Epidermal melanocyte (primary cell): ENCODE results near the gene CACNG4.

ENCODE experiments used
- DNase-seq: peaks from one replicate; pipeline ENCODE4 v3.0.0; 2011; ENCODE audit warnings: low spot score; ENCODE audit not compliant: insufficient read length

CACNG4 gene

DNA sequence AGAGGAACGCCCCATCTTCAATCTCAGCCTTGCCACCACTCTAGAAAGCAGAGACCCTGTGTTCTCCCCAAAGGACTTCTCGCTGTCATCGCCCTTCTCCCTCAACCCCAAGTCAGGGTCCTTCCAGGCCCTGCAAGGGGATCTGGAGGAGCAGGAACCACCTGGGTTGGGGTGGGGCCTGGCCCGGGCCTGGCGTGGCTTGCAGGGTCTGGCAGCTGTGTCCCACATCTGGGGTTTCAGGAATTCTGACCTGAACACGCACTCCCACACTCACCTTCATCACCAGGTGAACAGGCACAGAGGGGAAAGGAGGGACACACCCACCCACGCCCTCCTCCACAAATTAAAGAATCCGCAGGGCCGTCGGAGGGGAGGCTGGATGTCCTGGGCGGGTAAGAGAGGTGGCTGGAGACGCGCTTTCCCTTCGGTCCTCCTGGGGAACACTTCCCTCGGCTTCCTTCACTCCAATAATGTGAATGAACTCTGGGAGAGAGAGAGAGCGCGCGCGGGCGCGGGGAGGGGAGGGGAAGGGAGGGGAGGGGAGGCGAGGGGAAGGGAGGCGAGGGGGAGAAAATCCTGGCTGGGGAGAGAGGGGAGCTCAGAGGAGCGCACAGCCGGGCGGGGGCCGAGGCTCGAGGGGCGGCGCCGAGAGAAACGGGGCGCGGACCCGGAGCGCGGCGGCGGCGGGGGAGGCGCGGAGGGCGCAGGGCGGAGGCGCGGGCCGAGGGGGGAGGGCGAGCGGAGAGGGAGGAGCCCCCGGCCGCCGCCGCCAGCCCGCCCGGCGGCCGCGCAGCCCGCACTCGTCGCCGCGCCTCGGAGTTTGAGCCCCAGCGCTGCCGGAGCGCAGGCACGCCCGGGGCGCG lies at the start of gene CACNG4:
TSS of gene CACNG4 (plus strand) at position 799 of the 863 bp plus-strand sequence. CDS start 205 bp downstream, outside the sequence.
- DNase-seq: no peak

DNA sequence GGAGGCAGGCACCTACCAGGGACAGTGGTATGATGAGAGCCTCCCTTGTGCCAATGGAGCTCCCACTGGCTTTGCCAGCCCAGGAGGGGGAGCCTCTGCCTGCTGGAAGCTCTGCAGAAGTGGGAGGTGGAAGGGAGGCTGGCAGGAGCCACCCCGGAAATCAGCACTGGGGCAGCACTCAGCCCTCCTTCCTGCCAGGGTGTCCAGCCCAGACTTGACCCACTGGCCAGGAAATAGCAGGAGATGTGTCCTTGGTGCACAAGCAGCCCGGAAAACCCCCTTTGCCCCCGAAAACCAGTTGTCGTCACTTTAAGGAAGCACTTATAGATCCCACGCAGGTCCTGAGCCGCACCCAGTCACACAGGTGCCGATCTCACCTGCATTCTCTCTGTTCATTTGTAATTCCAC lies 49.3 kb upstream of the CACNG4 start:
- DNase-seq: no peak

DNA sequence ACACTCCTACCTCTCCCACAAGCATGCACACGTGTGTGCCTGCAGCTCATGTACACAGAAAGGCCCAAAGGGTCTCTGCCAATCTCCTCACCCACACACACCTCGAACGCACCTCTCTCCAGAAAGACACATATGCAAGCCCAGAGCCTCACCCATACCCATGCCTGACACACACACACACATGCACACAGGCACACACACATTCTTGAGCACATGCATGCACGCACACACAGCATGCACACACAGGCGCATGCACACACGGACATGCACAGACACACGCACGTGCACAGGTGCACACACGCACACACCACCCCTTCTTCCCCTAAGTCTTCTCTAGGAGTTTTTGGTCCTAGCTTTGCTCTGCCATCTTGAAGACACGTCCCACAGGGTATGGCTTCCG lies 48.7 kb upstream of the CACNG4 start:
- no peak for DNase-seq

DNA sequence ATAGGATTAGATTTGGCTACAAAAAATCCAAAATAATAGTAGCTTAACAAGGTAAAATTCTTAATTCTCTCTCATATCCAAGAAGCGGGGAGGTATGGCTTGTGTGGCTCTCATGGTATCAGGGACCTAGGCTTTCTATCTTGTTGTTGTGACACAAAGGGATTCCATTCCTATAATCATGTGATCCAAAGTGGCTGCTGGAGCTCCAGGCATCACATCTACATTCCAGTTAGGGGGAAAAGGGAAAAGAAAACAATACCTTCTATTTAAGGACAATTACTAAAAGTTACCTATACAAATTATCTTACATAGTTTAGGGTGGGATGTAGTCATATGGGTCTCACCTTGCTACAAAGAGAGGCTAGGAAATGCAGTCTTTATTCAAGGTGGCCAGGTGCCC lies 47.6 kb upstream of the CACNG4 start:
- no peak for DNase-seq

DNA sequence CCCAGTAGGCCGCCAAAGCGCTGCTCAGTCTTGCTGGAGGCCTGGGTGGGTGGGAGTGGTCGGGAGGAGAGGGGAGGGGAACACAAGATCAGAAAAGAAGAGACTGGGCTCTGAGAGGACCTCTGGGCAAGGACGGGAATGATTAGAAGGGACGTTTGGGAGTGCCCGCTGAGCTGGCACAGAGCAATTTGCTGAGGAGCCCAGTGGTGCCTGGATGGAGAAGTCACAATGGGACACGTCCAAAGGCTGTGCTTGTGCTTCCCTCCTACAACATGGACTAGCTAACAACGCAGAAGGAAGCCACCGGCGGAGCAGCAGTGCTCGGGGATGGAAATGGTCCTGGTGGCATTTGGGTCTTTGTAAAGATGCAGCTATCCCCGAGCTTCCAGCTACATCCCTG lies 45.6 kb upstream of the CACNG4 start:
- DNase-seq: no peak

DNA sequence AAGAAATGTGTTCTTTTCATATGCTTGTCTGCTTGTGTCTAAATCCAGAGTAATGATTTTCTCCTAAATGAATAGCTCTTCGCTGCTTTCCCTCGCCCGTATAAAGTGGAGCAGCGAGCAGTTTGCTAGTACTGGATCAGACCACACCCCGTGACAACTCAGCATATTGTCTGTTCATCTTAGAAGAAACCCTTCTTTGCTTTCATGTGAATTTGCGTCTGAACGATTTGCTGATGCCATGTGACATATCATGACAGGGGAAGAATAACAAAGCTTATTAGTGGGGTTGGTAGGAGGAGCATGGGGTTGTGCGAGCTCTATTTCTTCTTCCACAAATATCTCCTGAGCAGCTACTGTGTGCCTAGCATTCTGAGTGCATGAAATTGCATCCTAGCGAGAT lies 44.1 kb upstream of the CACNG4 start:
- DNase-seq: no peak

DNA sequence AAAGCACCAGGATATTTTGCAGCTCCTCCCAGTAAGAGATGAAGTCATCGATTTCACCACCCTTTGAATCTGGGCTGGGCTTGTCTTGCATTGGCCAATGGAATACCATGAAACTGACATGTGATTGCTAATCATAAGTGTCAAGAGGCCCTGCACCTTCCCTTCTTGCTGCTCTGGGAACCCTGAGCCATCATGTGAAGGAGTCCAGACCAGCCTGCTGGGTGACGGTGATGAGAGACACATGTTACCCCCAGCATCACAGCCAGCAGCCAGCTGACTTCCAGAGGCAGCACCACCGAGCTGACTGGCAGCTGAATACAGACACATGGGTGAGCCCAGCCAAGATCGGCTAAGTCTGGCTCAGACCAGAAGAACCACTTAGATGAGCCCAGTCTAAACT lies 43.6 kb upstream of the CACNG4 start:
- DNase-seq: no peak

DNA sequence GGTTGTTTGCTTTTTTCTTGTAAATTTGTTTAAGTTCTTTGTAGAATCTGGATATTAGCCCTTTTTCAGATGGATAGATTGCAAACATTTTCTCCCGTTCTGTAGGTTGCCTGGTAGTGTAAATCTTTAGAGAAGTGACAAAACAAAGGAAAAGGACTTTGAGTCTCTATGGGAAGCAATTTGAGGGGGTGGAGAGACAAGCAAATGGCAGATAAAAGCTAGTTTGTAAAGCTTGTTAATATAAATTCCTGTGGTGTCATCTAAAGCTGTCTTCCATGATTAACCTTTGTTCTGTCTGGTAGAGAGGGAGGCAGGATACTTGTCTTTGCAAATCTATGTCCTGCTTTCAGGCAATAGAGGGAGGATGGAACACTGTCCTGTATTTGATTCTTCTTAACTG lies 40.6 kb upstream of the CACNG4 start:
- no peak for DNase-seq

DNA sequence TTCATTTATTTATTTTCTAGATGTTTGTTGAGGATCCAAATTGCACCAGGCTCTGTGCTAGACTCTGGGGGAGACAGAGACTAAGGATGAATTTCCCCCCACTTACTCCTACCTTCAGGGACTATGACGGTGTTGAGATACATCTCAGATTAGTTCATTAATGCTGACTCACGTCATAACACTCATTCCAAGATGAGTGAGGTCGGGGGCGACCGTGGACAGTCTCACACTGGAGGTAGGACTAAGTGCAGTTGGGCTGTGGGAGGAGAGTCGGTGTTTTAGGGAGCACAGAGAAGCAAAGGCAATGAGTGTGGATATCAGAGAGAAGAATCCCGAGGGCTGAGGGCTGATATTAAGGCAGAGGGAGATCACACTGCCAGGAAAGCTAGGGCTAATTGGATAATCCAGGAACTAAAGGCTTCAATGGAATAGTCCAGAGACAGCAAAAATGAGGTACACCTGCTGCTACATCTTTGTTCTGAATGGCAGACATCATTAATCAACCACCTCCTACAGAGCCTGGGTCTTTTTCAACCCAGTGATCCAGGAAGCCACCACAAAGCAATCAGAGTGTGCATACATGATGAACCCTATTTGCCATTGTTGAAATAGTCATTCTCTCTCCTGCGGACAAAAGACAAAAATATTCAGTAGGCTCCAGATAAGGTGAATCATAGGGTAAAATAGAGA lies 38.6 kb upstream of the CACNG4 start:
- no peak for DNase-seq

DNA sequence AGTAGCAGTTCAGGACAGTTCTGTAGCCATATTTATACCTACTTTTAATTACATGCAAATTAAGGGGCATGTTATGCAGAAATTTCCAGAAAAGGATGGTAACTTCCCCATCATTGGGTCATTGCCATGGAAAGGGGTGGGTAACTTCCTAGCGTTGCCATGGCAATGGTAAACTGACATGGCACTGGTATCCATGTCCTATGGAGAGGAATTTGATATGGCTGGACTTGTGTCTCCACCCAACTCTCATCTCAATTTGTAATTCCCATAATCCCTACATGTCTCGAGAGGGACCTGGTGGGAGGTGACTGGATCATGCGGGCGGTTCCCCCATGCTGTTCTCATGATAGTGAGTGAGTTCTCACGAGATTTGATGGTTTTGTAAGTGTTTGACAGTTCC lies 35.6 kb upstream of the CACNG4 start:
- no peak for DNase-seq

DNA sequence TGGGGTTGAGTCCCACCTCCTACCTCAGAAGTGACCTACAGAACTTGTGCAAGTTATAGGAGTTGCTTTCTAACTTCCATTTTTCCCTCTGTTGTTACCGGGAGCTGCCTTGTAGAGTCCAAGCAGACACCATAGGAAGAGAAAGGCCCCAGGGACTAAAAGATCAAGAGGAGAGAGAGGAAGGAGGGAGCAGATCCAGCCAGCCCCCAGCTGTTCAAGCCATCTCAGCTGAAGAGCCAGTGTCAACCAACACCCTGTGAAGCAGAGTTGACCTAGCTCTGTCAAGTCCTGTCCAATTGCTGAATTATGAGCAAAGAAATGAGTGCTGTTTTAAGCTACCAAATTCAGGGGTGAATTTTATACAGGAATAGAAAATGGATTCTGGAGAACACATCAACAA lies 34.9 kb upstream of the CACNG4 start:
- no peak for DNase-seq

DNA sequence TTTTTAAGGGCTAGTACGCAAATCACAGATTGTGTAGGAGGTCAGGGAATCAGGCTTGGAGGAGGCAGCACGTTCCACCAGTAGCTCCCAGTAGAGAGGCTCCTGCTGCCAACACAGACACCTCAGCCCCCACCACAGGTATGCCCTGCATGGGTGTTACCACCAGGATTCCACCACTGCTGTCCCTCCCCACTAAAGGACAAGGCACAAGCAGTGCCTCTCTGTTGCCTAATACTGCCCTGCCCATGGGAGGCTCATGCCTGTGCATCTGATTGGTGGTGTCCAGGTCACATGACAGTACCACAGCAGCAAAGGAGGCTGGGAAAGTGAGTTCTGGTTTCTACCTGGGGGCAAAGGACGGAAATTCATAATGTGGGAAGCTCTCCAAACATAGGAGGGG lies 33.6 kb upstream of the CACNG4 start:
- no peak for DNase-seq

DNA sequence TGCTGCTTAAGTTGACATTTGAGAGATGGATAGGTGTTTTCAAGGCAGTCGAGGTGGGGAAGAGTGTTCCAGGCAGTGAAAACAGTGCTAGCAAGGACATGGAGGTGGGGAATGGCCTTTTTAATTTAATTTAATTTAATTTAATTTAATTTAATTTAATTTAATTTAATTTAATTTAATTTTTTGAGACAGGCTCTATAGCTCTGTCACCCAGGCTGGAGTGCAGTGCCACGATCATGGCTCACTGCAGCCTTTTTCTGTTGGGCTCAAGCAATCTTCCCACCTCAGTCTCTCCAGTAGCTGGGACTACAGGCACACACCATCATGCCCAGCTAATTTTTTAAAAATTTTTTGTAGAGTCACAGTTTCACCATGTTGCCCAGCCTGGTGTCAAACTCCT lies 32.2 kb upstream of the CACNG4 start:
- no peak for DNase-seq

DNA sequence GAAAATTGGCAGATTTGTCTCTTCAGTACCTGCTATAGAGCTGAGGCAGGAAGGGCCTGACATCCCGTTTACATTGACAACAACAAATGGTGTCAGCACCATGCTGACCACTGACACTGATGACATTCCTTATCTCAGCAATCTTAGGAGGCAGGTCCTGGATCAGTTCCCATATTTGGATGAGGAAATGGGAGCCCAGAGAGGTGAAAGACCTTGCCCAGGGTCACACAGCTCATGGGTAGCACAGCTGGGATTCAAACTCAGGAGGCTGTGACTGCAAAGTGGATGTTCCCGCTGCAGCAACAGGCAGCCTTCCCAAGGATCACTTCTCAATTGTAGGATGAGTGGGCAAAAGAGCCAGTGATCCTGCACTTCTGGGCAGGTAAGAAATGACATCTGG lies 30.5 kb upstream of the CACNG4 start:
- DNase-seq: no peak

DNA sequence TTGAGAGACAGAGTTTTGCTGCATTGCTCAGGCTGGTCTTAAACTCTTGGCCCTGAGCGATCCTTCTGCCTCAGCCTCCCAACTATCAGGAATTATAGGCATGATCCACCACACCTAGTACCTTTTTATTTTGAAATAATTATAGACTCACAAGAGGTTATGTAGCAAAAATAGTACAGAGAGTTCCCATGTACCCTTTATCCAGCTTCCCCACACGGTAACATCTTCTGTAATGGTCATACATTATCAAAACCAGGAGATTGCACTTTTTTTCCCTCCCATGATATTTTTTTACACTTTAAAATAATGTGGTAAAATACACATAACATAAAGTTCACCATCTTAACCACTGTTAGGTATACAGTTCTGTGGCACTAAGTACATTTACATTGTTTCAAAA lies 28.8 kb upstream of the CACNG4 start:
- no peak for DNase-seq

DNA sequence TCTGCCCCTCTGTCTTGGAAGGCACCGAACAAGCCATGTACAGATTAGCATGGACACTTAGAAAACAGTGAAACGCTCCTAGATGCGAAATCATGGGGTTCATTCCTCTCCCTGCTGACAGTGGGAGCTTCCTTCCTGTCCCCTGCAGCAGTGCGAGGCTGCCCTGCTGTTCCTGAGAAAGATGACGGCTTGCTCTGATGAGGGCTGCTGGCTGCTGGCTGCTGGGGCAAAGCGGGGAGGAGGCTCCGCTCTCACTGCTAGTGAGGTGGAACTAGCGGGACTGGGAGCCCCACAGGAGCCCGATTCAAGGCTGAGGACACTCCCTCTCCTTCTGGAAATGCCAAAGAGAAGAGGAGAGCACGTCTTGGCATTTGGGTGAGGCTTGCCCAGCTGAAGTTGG lies 25.9 kb upstream of the CACNG4 start:
- no peak for DNase-seq

DNA sequence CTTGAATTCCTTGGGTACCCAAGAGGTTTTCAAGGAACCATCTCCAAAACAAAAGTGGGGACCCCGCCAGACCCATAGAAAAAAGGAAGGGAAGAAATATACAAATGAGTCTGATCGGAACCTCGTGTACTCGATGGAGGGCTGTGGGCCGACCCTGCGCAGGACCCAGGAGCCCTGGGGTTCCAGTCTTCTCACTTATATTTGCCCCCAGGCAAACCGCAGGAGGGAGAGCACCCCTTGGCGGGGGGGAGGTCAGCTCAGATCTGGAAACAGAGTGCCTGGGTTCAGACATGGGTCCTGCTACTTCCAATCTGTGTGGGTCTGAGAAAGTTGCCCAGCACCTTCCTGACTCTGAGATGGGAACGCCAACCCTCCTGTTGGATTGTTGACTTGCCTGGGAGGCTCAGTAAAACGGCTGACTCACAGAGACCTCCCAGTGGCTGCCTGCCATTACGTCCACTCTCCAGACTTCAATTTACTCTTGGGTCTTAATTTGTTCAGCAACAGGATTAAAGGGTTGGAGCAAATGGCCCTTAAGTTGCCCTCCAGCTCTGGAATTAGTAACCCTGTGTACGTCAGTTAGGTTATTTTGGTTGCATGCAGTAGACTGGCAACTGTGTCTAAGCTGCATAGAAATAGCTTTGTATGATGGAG lies 24.9 kb upstream of the CACNG4 start:
- no peak for DNase-seq

DNA sequence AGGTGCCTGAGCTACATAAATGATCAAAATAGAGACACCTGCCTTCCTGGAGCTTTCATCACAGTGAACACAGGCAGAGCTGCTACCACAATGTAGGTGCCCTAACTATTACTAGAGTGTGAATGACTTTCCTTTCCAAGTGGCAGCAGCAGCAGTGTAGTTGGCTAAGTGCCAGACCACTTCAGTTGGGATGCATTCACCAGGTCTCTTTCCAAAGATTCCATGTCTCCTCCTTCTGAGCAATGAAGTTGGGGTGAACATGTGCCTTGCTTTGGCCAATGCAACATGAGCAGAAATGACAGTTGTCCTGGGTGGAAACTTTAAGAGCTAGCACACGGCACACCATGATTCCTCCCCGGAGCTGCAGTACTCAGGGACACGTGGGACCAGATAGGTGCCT lies 23.3 kb upstream of the CACNG4 start:
- no peak for DNase-seq

DNA sequence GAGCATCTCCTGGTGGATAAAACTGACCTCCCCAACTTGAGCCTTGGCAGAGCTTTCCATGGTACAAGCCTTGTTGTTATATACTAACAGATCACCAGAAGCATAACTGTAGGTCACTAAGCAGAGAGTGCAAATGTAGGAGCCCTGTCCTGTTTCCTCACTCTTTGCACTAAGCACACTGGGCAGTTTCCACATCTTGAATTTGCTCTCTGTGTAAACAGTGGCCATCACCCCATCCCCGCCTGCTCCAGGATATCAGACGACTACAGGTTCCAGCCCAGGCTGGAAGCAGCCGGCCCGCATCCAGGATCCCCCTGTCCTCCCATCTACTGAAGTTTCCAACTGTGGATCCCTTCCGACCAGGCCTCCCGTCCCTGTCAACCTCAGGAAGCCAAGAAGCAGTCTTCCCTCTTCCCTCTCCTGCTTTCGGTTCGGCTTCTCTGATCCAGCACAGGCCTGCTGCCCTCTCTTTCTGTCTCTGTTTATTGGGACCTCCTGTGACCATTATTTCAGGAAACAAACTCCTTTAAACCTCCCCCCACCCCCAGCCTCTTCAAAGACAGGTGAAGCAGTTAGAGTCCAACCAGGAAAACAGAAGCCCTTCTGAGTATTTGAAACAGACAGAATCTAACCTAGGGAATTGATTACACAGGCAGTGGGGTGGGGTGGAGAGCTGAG lies 22.6 kb upstream of the CACNG4 start:
- DNase-seq: no peak

DNA sequence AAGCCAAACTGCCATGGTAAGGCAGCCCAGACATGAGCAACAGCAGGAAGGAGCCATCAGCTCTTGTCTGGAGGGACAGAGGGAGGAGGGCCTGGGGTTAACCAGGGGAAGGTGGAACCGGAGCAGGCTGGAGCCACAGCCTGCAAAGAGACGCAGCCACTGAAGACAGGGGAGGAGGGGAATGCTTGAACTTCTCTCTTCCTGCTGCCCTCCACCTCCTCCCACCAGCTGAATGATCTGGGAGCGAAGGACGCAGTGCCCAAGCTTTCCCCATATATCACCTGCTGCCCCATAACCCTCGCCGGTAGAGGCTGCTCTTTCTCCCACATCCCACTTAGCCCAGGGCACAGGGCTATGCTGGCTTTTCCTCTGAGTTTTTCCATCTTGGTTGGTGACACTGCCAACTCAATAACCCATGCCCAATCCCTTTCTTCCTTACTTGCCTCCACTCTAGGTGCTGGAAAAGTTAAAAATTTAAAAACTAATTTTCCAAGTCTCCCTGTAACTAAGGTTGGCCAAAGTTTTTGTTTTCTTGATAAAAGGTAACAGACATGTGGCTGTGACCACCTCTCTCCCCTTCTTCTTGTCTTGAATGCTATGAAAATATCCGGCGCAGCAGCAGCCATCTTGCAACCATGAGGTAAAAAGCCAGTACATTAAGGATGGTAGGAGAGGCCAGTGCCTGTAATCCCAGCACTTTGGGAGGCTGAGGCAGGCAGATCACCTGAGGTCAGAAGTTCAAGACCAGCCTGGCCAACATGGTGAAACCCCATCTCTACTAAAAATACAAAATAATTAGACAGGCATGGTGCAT lies 21.8 kb upstream of the CACNG4 start:
- no peak for DNase-seq

DNA sequence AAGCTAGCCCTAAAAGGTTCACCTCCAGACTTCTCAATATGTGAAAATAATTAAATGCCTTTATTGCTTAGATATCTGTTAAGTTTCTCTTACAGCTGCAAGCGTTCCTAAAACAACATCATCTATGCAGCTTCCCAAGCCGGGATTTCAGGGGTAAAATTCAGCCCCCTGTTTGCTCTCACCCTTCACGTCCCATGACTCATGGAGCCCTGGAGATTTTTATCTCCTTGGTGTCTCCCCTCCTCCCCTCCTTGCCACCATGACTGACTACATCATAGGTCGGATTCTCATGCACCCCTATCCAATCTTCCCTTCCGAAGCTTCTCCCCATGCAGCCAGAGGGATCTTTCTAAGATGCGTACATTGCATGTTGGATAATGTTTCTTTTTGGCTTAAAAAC lies 21.0 kb upstream of the CACNG4 start:
- no peak for DNase-seq
